HK-2 (cell line): ENCODE data around the gene ARMS2.

Experiments
- DNase-seq: peaks from one replicate; pipeline ENCODE4 v3.0.0-alpha.2; 2018; ENCODE audit not compliant: unreplicated experiment

The ARMS2 gene

DNA sequence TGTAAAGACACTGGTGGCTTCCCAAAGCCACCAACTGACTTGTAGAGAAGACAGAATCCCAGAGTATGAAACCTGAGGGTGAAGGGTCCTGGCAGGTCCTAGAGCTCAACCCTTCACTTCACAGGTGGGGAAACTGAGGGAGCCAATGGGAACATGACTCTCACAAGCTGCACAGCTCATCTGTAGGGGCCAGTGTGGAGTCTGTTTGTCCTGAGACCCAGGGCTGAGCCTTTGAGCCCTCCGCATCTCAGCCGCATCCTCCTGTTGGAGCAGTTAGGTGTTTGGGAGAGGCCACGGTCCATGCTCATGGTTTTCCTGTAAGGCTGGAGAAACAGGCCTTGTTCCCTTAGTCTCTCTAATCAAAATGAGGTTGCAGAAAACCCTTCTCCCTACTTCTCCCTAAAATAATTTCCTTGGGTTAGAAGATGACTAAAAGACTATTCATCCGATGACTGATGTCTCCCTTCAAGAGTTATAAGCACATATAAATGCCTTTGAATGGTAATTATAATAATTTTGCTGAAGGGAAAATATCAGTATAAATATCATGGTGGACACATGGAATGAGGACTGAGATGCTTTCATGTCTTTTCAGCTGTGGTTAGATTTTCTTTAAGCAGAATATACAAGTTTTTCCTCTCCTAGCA is 17.2 kb downstream of the ARMS2 start:
- DNase-seq = no peak

DNA sequence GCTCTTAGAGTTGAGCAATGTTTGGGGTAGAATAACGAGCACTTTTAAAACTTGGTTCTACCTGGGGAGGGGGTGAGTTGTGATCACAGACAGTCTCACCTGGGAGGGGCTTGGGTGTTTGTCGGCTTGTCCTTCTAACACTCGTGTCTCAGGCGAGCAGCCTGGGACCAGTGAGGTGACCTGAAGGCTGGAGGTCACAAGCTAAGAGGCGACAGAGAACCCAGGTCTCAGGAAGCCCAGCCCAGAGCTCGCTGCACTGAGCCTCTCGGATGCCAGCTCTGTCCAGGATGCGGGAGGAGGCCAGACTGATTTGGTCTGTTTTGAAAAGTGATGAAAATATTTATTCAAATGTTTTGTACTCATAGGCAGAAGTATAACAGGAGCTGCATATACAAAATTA is 18.7 kb downstream of the ARMS2 start:
- DNase-seq = no peak

DNA sequence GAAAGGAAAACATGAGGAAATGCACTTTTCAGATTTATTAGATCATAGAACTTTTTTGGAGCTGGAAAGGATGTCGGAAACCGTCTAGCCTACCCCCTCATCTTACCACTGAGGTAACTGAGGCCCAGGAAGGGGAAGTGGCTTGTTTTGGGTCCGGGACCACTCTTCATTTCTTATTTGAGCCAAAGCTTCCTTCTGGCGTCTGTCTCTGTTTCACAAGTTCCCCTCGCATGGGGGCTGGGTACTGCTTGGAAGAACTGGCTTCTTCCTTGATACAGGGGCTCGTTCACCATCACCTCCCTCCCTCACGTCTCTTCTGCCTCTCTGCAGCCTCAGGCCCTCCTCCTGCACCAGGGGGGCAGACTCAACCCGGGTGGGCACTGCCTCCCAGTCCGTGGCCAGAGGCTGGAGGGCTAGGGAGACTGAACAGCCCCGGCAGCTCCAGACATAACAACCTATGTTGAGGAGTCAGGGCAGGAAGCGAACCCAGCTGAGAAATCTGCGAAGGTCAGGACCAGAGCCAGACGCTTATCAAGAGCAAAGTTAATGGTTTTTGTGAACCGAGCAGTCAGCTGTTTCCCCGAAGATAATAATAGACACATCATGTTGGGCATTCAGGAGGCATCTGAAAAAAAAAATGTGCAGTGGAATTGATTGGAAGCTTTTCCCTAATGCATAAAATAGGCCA is 19.8 kb downstream of the ARMS2 start:
- no peak for DNase-seq

DNA sequence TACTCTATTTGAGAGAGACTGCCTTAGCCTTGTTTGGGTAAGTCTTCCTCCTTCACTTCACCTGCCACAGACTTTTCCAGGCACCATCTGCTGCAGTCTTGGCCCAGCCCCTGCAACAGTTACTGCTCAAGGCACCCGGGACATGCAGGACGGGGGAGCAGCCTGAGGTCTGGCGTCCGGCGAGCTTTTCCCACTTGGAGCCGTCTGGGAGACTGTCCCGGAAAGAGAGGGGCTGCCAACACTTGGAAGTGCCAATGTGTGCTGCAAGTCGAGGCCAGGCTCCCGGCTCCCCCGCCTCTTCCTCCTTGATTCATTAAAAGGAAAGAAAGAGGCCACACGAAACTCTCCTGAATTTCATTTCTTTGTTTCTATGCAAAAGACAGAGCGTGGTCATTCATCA is 20.6 kb downstream of the ARMS2 start:
- DNase-seq = no peak

DNA sequence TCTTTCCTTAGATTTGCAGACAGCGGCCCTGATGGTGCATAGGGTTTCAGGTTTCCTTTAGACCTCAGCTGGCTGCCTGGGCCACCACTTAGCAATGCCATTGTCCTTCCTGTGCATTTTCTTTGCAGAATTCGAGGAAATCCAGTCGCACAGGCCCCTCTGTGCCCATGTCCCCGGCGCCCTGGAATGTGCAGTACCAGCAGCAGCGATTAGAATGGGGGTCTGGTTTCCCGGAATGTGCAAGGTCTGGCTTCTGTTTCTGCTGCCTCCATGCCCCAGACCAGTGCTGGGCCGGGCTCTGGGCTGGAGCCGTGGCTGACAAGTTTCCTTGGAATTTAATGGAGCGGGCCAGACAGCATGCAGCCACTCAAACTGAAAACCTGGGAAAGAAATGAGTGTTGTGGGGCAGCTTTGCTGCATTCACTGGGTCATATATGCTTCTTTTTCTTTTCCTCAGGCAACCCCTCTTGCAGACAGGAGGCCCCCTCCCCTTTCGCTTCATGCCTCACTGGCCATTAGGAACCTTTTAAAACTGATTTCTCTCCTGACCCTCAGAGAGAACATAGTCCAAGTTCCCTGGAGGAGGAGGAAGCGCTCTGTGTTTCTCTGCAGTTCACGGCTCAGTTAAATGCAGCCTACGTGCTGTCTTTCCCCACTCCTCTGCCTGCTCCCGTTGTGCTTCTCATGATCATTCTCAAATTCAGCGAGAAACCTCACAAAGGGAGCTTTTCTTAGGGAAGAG is 21.3 kb downstream of the ARMS2 start:
- no peak for DNase-seq

DNA sequence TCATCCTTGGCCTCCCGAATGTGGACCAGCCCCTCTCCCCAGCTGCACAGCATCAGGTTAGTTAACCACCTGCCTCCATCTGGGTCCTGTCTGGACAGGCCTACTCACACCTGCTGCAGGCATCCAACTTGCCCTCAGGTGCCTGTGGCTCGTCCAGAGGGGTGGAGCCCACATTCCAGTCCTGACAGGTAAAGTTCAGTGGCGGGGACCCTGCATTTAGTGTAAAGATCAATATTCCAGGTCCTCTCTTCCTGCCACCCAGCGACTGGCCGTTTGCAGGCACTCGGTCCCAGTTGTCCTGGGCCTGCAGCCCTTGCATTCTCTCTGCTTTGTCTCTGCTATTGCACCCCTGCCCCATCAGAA is 21.9 kb downstream of the ARMS2 start:
- DNase-seq = no peak

DNA sequence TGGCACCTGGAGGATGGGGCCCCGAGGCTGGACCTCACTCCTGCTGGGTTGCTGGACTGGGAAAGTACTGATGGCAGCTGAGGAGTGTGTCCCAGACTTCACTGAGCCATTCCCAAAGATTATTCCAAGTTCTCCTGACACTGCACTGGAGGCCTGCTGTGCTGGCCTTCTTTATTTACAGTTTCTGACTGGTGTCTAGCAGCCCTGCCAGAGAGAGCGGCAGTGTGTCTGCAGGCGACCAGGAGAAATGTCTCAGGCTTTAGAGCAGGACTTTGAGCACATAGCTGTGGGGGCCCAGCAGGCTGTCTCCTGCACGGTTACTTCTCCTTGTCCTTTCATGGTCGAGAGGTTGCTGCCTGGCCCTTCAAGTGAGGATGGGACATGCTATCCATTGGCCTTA is 23.0 kb downstream of the ARMS2 start:
- DNase-seq = no peak

DNA sequence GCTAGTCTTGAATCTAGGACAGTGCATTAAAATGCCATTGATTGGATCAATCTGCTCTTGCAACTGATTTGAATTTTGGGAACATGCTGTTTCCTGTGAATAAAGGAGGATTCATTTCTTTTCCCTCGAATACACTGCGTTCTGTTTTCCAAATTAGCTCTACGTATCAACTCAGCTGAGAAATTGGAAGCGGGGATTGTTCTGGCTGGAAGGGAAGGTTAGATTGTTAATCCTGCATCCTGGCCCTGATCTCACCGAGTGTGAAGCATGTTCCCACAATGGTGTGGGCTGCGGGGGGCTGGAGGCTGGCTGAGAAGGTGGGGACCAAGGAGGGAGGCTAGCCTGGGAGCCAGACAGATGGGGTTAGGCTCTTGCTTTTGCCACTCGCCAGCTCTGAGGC is 24.5 kb downstream of the ARMS2 start:
- DNase-seq = no peak

DNA sequence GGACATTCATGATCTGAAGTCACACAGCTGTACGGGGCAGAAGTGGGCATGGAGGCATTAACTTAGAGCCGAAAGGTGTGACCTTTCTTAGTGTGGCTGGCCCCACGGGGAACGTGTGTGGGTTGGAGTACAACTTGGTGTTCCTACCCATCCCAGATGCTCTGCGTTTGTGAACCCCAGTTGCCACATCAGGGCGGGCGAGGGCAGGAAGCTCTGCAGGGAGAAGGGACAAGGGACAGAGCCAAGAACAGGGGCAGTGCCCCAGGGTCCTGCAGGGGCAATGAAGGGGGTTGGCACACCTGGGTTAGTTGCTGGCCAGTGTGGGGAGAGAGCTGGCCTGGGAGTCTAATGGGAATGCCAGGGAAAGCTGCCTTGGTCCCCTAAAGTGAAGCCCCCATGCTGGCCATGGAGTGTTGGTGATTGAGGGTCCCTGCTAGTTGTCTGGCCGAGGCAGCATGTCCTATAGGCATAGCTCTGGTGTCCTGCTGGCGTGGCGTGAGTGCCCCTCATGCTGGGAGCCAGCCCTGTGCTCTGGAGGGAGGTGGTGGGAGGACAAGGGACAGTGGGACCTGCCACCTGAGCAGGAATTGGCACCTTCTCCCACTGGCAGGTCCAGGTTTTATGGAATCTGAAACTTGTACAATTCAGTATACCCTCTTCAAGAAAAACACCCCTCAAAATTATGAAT is 25.8 kb downstream of the ARMS2 start:
- DNase-seq = no peak

DNA sequence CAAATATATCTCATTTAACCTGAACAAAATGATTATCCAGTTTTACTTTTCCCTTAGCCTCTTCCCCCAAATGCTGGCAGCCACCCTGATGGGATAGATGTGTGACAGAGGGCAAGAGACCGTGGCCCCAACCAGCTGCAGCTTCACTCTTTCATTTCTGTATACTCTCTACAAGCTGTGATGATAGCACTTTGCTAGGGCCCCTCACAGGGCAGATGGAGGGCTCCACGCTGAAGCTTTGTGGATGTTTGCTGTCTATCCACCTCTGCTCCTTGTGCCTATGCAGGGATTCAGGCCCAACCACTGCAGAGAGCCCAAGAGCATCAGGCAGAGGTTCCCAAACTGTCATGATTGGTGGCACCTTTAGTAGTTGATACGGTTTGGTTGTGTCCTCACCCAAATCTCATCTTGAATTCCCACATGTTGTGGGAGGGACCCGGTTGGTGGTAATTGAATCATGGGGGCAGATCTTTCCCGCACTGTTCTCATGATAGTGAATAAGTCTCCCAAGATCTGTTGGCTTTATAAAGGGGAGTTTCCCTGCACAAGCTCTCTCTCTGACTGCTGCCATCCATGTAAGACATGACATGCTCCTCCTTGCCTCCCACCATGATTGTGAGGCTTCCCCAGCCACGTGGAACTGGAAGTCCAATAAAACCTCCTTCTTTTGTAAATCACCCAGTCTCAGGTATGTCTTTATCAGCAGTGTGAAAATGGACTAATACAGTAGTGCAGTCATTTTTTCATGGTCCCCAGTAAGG is 27.0 kb downstream of the ARMS2 start:
- no peak for DNase-seq

DNA sequence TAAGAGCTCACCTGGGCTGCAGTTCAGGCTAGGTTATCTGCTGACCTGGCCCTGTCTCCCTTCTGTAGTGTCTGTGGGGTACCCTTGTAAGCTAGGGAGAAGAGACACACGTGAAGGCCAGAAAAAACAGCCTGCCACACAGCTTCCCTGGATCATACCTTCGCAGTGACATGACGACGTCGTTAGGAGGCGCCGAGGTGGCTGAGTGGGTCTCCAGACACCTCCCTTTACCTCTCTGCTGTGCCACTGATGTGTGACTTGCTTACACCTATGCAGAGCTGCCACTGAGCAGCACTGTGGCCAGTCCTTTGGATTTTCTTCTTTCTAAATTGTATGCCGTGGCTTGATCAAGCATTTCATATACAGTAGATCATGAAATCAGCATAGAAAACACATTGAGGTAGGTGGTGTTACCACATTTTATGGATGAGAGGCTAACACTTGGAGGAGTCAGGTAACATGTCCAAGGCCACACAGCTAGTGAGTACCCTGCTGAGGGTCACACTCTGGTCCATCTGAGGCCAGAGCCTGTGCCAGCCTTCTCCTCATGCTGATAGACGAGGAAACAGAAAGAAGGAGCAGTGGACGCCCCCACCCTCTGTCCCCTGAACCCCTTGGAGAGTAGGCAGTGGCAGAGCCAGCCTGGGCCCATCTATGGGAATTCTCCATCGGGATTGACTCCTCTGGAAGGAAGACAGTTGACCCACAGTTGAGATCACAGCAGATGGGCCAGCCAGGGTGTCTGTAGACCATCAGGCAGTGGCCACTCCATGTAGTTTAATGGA is 30.0 kb downstream of the ARMS2 start:
- no peak for DNase-seq

DNA sequence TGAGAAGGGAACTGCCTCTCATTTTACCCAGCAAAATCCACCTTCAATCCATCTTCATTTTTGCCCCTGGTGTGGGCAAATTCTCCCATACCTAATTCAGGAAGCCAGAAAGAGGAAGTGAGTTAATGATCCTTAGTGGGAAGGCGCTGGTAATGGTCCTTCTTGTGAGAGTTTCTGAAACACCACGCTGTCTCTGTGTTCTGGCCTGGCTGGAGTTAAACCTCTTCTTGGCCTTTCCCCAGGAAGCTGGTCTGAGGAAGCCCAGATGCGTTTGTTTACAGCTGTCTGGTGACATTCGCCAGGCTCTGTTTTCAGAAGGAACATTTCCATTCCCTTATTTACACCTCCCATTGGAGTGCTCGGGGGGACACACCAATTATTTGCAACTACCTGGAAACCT is 31.2 kb downstream of the ARMS2 start:
- DNase-seq = no peak

DNA sequence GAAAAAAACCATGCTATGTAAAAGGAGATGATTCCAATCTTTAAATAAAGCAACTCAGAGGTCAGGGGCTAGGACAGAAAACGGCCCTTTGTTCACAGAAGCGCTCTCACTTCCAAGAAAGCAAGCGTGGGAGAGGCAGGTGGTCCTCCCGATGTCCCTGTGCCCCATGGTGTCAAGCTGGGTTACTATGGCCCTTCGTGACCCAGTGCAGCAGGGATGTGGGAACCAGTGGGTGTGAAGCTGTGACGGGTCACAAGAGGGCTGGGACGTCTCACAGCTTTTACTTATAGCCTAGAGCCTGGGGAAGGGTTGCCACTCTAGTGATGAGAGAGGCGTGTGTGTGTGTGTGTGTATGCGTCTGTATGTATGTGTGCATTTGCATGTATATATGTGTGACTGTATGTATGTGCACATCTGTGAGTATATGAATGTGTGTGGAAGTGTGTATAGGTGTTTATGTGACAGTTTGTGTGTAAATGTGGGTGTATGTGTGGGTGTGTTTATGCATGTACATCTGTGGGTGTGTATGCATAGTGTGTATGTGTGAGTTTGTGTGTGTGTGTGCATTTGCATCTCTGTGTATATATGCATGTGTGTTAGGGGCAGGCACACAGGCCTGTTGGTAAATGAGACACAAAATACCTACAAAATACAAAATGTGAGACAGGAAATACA is 32.1 kb downstream of the ARMS2 start:
- DNase-seq = no peak

DNA sequence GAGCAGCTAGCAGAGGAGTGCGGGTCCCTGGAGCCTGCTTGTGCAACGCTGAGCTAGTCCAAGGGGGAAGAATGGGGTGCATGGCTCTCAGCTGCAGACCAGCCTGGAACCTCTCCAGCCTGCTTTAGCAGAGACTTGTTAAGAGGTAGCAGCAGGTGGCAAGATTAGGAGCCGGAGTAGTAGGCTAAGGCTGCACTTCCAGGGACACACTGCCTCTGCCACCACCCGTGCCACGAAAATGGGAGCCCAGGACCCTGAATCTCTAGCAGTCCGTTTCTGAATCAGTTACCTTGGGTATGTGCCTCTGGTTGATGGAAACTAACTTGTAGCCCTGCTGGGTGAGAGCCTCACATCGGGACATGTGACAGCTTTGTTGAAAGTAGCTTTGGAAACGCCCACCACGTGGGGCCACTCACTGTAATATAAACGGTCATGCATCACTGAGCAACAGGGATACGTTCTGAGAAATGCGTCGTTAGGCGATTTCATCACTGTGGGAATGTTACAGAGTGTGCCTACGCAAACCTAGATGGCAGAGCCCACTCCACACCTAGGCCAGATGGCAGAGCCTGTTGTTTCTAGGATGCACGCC is 32.8 kb downstream of the ARMS2 start:
- no peak for DNase-seq

DNA sequence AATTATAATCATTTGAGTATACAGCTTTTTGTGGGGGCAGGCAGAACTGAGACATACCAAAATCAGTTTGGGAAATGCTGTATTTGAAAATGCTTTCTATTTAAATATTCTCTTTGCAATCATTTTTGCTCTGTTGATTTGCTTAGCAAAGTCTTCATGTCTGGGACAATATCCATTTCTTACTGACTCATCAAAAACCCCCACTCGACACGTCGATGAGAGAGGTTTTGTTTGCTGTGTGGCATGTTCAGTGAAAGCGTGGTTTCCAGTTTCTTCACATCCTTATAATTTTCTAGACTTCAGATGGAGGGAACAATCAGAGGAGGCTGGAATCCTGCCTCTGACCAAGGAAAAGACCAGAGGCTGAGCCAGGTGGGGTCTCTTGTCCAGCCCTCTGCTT is 35.8 kb downstream of the ARMS2 start:
- no peak for DNase-seq

DNA sequence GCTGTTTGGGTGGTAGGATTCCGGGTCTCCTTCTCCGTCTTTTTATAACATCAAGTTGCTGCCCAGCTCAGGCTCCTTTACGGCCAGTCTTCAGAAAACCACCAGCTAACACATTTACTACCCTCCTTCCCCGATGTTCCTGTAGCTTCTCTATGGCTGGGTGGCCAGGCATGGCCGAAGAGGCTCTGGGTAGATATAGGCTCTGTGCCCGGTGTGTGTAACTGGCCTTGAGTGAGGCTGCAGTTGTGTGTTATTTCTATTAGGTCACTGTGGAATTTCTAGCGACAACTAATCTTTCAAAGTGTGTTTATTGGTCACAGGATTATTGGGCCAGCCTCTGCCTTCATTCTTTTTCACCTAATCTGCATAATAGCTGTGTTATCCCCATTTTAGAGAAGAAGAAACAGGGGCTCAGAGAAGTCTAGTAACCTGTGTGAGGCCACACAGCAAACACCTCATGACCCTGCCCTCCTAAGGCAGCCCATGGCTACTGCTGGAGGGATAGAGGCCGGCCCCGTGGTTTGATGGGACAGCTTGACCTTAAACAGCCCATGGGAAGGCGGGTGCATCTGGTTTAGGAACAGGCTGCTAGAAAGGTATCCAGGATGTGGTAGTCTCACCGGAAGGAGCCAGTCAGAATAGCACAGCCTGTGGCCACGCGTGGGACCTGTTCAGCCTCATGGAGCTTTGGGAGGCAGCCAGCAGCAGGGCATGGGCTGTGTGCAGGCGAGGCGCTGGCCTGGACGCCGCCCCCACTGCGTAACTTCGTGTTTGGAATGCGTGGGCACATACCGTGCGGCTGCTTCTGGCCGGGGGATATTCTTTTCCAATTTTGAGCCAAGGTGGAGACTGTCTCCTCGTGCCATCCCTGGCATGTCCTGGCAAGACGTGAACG is 36.6 kb downstream of the ARMS2 start:
- no peak for DNase-seq

DNA sequence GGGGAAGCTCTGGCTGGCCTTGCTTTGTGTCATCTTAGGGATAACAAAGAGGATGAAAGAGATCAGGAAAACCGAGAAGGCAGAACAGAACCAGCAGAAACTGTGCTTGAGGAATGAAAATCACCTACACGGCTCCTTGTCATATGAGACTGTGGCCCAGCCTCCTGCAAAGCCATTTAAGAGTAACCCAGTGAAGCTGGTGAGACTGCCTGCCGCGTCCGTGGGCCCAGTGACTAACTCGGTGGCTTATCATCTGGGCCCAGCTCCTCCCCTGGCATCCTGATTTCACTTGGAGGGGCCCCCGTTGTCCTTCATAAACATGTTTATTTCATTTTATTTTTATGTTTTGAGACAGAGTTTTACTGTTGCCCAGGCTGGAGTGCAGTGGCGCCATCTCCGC is 37.6 kb downstream of the ARMS2 start:
- DNase-seq = no peak

DNA sequence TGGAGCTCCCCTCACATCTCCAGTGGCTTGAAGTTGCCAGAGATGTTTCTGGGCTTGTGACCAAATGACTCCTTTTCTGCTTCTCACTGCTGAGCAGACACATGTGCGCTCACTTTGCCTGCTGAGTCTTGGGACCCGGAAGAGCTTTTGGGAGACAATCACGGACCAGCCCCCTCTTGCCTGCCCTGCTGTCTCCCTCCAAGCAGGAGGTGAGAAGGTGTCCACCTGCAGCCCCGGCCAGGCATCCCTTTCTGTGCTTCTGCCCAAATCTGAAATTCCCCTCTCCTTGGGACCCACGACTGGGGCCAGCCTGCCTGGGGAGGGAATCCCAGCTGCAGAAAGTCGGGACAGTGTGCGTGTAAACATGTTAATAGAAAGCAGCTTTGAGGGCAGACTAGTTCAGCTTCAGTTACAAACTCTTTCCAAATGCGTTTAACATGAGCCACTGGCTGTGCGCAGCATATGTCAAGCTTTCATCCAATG is 38.6 kb downstream of the ARMS2 start:
- DNase-seq = no peak

DNA sequence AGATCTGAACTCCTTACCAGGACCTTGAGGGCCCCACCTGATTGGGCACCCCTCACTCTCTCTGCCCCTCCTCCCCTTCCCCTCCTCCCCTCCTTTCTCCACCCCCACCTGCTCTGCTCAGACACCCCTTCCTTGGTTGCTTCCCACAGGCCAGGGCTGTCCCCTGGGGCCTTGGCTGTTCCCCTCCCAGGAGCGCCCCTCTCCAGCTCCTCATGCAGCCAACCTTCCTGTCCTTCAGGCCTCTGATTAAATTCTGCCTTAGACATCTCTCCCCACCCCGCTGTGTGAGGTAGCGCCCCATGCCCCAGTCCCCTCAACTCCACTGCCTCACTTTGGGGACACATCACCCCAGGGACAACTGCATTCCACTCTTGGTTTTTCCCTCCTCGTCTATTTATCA is 39.3 kb downstream of the ARMS2 start:
- no peak for DNase-seq
